ENCODE data around the gene PRUNE2. TPM values are rescaled to one million over a fixed set of nuclear protein-coding genes. Genes with fewer than 3 reads are reported as not detected.
"Not testable (repeated sequence)": the region's sequence is repeated elsewhere in the genome, so short reads cannot be mapped to it uniquely, and the experiment has no call there.

PRUNE2 gene
- total and polyA plus RNA-seq, 11 donors = 0.51 to 7.7 (median 1.4) TPM

DNA sequence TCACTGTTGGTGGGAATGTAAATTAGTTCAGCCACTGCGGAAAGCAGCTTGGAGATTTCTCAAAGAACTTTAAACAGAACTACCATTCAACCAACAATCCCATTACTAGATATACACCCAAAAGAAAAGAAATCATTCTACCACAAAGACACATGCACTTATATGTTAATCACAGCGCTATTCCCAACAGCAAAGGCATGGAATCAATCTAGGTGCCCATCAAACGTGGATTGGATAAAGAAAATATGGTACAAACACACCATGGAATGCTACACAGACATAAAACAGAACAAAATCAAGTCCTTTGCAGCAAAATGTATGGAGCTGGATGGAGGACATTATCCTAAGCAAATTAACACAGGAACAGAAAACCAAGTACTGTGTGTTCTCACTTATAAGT is 42.1 kb downstream of the PRUNE2 start:
- Histone ChIP-seq H3K27me3 (peaks cover 0 to 5% (median 0%) of the 10 kb centered on the region in 9 donors), H3K4me1 (no peaks in the 10 kb centered on the region), H3K36me3 (no peaks in the 10 kb centered on the region), H3K9me3 (no peaks in the 10 kb centered on the region), H3K27ac (peak overlapping the region in 1 of 12 donors; percentile 73), H3K4me3 (no peak overlapping the region)
- no peak for DNase-seq
- TF ChIP-seq POLR2A (IDR thresholded peaks at IDR 0.05) = no peak
- intact Hi-C loops (cut with DNase I) = loop anchor here in 1 of 10 donors (10.0 kb wide), 1 partner anchor 59 kb away; no protein-coding TSS in a partner anchor
- 55 to 67% (median 63%) methylated on average over 3 of the region's 3 CpGs for WGBS, 4 donors
- ATAC-seq = no peak

DNA sequence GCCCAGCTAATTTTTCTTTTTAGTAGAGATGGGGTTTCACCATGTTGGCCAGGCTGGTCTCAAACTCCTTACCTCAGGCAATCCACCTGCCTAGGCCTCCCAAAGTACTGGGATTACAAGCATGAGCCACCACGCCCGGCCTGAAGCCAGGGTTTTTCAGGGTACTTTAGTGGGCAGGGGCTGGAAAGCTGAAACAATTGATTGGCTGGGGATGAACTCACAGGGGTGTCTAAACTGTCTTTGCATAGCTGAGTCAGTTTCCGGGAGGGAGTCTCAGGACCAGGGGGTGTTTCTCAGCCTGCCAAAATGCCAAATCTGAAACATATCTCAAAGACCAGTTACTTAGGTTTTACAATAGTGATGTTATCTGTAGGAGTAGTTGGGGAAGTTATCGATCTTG is 46.1 kb downstream of the PRUNE2 start:
- H3K27ac ChIP-seq = peak overlapping the region in 1 of 12 donors; percentile 14
- DNase-seq (no peak), ATAC-seq (no peak)
- intact Hi-C loops (cut with DNase I) = loop anchor here in 1 of 10 donors (10.0 kb wide), 1 partner anchor 55 kb away; no protein-coding TSS in a partner anchor
- no peaks in the 10 kb centered on the region for H3K27me3 ChIP-seq
- no peaks in the 10 kb centered on the region for H3K36me3 ChIP-seq
- H3K4me3 ChIP-seq = no peak overlapping the region
- WGBS, 4 donors = 83 to 92% (median 86%) methylated on average over 4 of the region's 4 CpGs
- H3K4me1 ChIP-seq = no peaks in the 10 kb centered on the region
- no peaks in the 10 kb centered on the region for H3K9me3 ChIP-seq
- TF ChIP-seq POLR2A (IDR thresholded peaks at IDR 0.05) = no peak
- TF ChIP-seq, protein P1, sequence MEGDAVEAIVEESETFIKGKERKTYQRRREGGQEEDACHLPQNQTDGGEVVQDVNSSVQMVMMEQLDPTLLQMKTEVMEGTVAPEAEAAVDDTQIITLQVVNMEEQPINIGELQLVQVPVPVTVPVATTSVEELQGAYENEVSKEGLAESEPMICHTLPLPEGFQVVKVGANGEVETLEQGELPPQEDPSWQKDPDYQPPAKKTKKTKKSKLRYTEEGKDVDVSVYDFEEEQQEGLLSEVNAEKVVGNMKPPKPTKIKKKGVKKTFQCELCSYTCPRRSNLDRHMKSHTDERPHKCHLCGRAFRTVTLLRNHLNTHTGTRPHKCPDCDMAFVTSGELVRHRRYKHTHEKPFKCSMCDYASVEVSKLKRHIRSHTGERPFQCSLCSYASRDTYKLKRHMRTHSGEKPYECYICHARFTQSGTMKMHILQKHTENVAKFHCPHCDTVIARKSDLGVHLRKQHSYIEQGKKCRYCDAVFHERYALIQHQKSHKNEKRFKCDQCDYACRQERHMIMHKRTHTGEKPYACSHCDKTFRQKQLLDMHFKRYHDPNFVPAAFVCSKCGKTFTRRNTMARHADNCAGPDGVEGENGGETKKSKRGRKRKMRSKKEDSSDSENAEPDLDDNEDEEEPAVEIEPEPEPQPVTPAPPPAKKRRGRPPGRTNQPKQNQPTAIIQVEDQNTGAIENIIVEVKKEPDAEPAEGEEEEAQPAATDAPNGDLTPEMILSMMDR (IDR thresholded peaks at IDR 0.05) = no peak

DNA sequence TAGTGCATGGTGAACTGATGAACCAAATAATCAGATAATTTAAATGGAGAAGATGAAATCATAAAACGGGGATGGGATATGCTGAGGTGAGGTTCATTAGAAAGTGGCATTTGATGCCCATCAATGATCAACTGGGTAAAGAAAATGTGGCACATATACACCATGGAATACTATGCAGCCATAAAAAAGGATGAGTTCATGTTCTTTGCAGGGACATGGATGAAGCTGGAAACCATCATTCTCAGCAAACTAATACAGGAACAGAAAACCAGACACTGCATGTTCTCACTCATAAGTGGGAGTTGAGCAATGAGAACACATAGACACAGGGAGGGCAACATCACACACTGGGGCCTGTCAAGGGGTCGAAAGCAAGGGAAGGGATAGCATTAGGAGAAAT is 47.7 kb downstream of the PRUNE2 start:
- ATAC-seq; H3K9me3 ChIP-seq; H3K4me3 ChIP-seq; DNase-seq; H3K4me1 ChIP-seq; intact Hi-C loops (cut with DNase I); H3K27me3 ChIP-seq; H3K36me3 ChIP-seq; H3K27ac ChIP-seq: not testable (repeated sequence)
- 67 to 85% (median 72%) methylated on average over 2 of the region's 2 CpGs for whole genome bisulfite sequencing, 4 donors

DNA sequence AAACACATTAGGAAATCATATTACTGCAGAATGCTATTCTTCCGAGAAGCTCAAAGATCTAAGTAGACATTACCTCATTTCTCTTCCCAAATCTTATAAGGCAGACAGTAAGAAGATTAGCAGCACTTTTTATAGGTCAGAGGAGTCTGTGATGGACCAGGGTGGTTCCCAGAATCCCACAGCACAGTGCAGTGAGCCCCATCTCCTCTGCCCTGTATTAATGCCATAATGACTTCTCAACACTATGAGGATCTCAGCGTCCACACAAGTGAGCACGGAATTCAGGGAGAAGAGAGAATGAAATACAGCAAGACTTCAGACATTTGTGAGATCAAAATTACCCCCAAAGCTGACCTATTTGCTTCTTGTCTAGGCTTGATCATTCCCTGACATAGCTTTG is 49.9 kb downstream of the PRUNE2 start:
- ATAC-seq (no peak), DNase-seq (no peak)
- no peaks in the 10 kb centered on the region for H3K27me3 ChIP-seq
- no peaks in the 10 kb centered on the region for H3K4me1 ChIP-seq
- intact Hi-C loops (cut with DNase I) = no loop called here
- no peak overlapping the region for H3K4me3 ChIP-seq
- TF ChIP-seq, protein P1 (IDR thresholded peaks at IDR 0.05) = no peak
- no peak for TF ChIP-seq POLR2A (IDR thresholded peaks at IDR 0.05)
- peak overlapping the region in 1 of 12 donors; percentile 35 for H3K27ac ChIP-seq
- no peaks in the 10 kb centered on the region for H3K36me3 ChIP-seq
- WGBS, 4 donors = 84 to 91% (median 87%) methylated on average over 3 of the region's 3 CpGs
- H3K9me3 ChIP-seq = no peaks in the 10 kb centered on the region

DNA sequence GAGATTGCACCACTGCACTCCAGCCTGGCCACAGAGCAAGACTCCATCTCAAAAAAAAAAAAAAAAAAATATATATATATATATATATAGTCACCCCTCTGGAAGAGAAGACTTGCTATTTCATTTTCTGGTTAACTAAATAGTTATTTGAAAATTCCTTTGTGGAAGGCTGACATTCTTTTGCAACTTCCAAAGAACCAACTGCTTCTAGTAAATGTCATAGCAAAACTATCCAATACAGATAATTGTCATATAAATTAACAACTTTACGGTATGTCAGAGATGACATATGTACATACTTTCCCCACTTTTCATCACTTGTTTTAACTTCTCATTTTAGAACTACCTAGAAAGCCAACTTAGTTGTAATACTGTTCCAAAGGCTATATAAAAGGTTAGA is 50.9 kb downstream of the PRUNE2 start:
- H3K4me1 ChIP-seq = no peaks in the 10 kb centered on the region

More for the DNA sequence above, 50.9 kb downstream of the PRUNE2 start:
- intact Hi-C loops (cut with DNase I) = no loop called here
- ATAC-seq (no peak), DNase-seq (no peak)
- Histone ChIP-seq H3K4me3 (no peak overlapping the region), H3K27ac (peak overlapping the region in 1 of 12 donors; percentile 40), H3K9me3 (no peaks in the 10 kb centered on the region), H3K36me3 (no peaks in the 10 kb centered on the region), H3K27me3 (no peaks in the 10 kb centered on the region)
- TF ChIP-seq POLR2A (IDR thresholded peaks at IDR 0.05) = no peak
- TF ChIP-seq, protein P1 (IDR thresholded peaks at IDR 0.05) = no peak
- WGBS, 4 donors = 78 to 86% (median 82%) methylated on average over 1 of the region's 1 CpG

Data from heart left ventricle (tissue), 16 donors.